ENCODE data around the gene SEMA4A.
"Not testable (repeated sequence)": the region's sequence is repeated elsewhere in the genome, so short reads cannot be mapped to it uniquely, and the experiment has no call there.

The SEMA4A gene

DNA sequence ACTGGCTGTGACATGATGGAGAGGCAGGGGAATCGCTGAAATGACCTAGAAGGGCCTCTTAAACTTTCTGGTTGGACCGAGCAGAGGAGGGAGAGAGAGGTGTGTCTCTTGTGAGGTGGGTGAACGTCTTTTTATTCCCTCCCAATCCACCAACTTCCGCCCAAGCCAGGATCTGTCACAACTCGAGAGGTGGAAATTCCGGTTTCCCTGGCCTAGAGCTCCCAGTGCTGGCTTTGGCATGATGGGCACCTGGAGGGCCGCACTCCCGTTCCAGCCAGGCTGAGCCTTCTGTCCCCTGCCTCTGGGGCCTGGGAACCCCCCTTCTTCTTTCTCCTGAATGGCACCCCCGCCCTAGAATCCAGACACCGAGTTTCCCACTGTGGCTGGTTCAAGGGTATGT, at the start of gene SEMA4A:
SEMA4A (plus strand) TSS at position 224 of the 400 bp plus-strand sequence. CDS start 994 bp downstream, outside the sequence.
- no peak for DNase-seq

GRCh38 chr1:156104065-156104810, 49.1 kb upstream of the SEMA4A start:
- DNase-seq: no peak

GRCh38 chr1:156104861-156105832, 48.2 kb upstream of the SEMA4A start:
- DNase-seq: no peak

DNA sequence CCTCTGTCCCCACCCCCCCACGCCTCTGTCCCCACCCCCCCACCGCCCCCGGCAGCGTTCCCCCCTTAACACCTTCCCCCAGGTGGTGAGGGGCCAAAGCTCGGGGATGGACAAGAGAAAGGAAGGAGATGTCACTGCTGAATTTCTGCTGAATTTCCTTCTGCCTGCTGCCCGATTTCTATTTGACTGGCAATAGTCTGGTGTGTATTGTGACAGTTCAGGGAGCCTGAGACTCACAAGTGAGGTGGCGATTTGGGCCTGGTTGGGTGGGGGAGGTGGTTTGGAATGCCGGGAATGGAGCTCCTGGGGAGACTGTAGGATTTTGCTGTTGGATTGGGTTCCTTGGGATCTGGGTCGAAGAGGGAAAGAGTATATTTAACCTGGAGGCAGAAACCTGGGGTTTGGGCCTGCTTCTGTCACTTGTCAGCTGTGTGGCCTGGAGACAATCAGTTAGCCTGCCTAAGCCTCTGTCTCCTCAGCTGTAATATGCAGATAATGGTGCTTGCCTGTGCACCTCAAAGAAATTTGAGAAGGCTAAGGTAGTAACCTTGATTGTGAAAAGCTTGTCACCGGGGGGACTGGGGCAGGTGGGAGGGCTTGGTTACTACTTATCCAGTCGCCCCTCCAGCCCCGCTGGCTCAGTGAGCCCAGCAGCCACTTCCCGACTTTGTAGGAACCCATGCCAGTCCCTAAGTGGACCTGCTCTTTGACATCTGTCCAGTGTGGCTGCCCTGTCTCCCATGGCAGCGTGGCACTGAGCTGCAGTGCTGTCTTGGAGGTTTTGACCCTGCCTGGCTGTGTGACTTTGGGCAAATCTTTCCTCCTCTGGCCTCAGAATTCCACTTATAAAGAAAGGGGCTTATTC, 46.5 kb upstream of the SEMA4A start:
- no peak for DNase-seq

- no peak for DNase-seq
Observed at GRCh38 chr1:156108057-156108456, 45.3 kb upstream of the SEMA4A start.

GRCh38 chr1:156108664-156109241, 44.6 kb upstream of the SEMA4A start:
- no peak for DNase-seq

GRCh38 chr1:156110252-156110651, 43.1 kb upstream of the SEMA4A start:
- no peak for DNase-seq

GRCh38 chr1:156111355-156111962, 41.9 kb upstream of the SEMA4A start:
- DNase-seq: no peak

GRCh38 chr1:156112276-156113137, 40.9 kb upstream of the SEMA4A start:
- DNase-seq: no peak

GRCh38 chr1:156113282-156113950, 40.0 kb upstream of the SEMA4A start:
- DNase-seq: no peak

GRCh38 chr1:156114101-156114918, 39.1 kb upstream of the SEMA4A start, which contains the start of gene LMNA:
Gene LMNA, plus strand, starts transcription at chr1:156114711. Its CDS starts 208 bp downstream, at chr1:156114919.
- peak; percentile 48 for DNase-seq

DNA sequence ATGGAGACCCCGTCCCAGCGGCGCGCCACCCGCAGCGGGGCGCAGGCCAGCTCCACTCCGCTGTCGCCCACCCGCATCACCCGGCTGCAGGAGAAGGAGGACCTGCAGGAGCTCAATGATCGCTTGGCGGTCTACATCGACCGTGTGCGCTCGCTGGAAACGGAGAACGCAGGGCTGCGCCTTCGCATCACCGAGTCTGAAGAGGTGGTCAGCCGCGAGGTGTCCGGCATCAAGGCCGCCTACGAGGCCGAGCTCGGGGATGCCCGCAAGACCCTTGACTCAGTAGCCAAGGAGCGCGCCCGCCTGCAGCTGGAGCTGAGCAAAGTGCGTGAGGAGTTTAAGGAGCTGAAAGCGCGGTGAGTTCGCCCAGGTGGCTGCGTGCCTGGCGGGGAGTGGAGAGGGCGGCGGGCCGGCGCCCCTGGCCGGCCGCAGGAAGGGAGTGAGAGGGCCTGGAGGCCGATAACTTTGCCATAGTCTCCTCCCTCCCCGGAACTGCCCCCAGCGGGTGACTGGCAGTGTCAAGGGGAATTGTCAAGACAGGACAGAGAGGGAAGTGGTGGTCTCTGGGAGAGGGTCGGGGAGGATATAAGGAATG, 38.4 kb upstream of the SEMA4A start:
- no peak for DNase-seq

DNA sequence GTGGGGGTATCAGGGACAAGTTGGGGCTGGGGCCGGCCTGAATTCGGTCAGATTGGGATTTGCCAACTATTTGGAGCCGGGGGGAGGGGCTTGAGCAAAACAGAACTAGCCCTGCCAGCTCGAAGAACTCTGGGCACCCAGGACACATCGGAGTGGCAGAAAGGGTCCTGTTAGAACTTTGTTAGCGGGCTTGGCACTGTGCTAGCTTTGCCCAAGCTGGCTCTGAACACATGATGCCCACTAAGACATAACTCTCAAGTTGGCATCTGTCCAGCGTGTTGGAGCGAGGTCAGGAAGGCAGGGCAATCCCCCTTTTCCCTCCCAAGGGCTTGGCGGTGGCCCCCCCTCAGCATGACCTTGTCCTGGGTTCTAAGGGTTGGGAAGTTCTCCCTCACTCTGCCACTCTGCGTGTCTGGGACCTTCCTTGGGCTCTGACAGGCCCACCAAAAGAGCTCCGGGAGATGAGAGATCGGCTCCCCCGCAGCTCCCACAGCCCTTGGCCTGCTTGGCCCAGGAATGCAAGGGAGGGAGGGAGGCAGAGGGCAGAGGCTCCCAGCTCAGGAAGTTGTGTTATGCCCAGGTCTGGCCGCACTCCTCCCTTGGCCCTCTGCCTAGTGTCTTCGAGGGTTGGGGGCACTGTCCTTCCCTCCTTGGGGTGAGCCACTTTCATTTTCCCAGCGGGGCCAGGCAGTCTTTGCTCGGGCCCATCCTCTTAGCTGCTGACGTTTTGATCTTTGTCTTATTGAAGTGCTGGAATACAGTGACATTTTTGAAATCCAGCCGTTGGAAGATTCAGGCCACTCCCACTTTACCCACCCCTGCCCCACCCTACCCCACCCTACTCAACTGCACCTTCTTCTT, 37.6 kb upstream of the SEMA4A start:
- DNase-seq: no peak

DNA sequence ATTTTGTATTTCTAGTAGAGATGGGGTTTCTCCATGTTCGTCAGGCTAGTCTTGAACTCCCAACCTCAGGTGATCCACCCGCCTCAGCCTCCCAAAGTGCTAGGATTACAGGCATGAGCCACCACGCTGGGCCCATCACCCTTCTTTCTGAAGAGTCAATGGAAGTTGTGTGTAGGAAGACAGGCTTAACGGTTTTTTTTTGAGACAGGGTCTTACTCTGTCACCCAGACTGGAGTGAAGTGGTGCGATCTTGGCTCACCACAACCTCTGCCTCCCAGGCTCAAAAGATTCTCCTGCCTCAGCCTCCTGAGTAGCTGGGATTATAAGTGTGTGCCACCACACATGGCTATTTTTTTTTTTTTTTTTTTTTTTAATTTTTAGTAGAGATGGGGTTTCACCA, 36.7 kb upstream of the SEMA4A start:
- DNase-seq: not testable (repeated sequence)

- DNase-seq: no peak
Observed at GRCh38 chr1:156117414-156118176, 35.8 kb upstream of the SEMA4A start.

- no peak for DNase-seq
Observed at GRCh38 chr1:156118177-156118868, 35.1 kb upstream of the SEMA4A start.

Measured in NCI-H1436 treated with DMSO at 0.1 percent for 48 hours (cell line).